ENCODE measurements around the gene STK16. TPM values are rescaled to one million over a fixed set of nuclear protein-coding genes. Genes with fewer than 3 reads are reported as not detected.
A peak's percentile ranks its signal among the peaks of the same experiment; 100 is the strongest.

Gene STK16
- total and polyA plus RNA-seq, 2 of the 13 experiments (the other 11 are each of a cell fraction or from before 2014, with no cell fraction given) = 28.0 to 50.9 TPM

DNA sequence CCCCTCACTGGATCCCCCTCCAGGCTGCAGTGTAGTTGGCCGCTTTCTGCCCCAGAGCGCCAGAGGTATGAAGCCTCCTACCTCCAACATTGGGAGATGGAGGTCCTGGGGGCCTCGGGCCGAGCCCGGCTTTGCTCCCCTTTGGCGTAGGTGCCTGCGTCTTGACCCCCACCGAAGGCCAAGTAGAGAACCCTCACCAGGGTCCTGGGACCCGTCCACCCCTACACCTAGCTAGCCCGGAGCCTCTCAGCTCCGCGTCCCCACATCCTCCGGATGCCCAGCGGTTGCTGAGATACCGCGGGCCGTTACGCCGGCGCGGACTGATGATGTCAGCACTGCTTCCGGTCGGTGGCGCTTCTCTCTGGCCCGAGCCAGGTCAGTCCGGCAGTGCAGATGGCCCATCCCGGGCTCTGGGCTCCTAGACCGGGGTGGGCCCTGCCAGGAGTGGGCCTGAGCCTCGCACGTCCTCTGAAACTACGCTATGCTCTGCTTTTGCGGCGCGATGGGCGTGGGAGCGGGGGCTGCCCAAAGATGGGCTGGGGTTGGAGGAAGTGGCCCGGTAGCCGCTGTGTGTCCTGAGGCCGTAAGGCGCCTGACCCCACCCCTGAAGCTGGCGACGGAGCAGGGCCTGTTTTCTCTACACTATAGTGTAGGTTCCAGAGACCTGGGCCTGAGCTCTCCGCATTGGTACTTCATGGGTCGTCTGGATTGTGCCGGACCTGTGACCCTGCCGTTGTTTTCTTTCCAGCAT, at the start of gene STK16, which contains the start of gene GLB1L (continued):
- peak; percentile 95 for TF ChIP-seq ASH2L (IDR thresholded peaks at IDR 0.05; ENCODE audit: insufficient read length, low read depth, low read length)
- peak; percentile 82; the same call in 1 of the 2 replicates for TF ChIP-seq ATF2 (CRISPR knock-in tag; IDR thresholded peaks at IDR 0.05)
- no peak; the same call in 1 of the 2 replicates for TF ChIP-seq STAG1 (CRISPR knock-in tag; IDR thresholded peaks at IDR 0.05)
- no peak for TF ChIP-seq ZNF776 (CRISPR knock-in tag; IDR thresholded peaks at IDR 0.05)
- peak; percentile 93; the same call in 1 of the 2 replicates for TF ChIP-seq ZNF788 (CRISPR knock-in tag; IDR thresholded peaks at IDR 0.05; ENCODE audit: borderline replicate concordance)
- peak; percentile 100 for TF ChIP-seq GABPB1 (CRISPR knock-in tag; IDR thresholded peaks at IDR 0.05)
- peak; percentile 59; the same call in 1 of the 2 replicates for TF ChIP-seq KDM1A (CRISPR knock-in tag; IDR thresholded peaks at IDR 0.05)
- TF ChIP-seq ZBTB38 (CRISPR knock-in tag; IDR thresholded peaks at IDR 0.05) = peak; percentile 78
- TF ChIP-seq MED1 (CRISPR knock-in tag; IDR thresholded peaks at IDR 0.05) = peak; percentile 92
- no peak for TF ChIP-seq NR3C1 (CRISPR knock-in tag; IDR thresholded peaks at IDR 0.05)
- peak; percentile 94 for TF ChIP-seq POGZ (CRISPR knock-in tag; IDR thresholded peaks at IDR 0.05)
- TF ChIP-seq, protein P1, sequence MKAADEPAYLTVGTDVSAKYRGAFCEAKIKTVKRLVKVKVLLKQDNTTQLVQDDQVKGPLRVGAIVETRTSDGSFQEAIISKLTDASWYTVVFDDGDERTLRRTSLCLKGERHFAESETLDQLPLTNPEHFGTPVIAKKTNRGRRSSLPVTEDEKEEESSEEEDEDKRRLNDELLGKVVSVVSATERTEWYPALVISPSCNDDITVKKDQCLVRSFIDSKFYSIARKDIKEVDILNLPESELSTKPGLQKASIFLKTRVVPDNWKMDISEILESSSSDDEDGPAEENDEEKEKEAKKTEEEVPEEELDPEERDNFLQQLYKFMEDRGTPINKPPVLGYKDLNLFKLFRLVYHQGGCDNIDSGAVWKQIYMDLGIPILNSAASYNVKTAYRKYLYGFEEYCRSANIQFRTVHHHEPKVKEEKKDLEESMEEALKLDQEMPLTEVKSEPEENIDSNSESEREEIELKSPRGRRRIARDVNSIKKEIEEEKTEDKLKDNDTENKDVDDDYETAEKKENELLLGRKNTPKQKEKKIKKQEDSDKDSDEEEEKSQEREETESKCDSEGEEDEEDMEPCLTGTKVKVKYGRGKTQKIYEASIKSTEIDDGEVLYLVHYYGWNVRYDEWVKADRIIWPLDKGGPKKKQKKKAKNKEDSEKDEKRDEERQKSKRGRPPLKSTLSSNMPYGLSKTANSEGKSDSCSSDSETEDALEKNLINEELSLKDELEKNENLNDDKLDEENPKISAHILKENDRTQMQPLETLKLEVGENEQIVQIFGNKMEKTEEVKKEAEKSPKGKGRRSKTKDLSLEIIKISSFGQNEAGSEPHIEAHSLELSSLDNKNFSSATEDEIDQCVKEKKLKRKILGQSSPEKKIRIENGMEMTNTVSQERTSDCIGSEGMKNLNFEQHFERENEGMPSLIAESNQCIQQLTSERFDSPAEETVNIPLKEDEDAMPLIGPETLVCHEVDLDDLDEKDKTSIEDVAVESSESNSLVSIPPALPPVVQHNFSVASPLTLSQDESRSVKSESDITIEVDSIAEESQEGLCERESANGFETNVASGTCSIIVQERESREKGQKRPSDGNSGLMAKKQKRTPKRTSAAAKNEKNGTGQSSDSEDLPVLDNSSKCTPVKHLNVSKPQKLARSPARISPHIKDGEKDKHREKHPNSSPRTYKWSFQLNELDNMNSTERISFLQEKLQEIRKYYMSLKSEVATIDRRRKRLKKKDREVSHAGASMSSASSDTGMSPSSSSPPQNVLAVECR (CRISPR knock-in tag; IDR thresholded peaks at IDR 0.05; ENCODE audit: borderline replicate concordance) = peak; percentile 100
- TF ChIP-seq ZNF207 (IDR thresholded peaks at IDR 0.05; ENCODE audit: borderline replicate concordance) = no peak
- TF ChIP-seq ZNF326 (CRISPR knock-in tag; IDR thresholded peaks at IDR 0.05; ENCODE audit: borderline replicate concordance) = no peak
- no peak for TF ChIP-seq ZNF674 (CRISPR knock-in tag; IDR thresholded peaks at IDR 0.05; ENCODE audit: low read depth)
- TF ChIP-seq SP140L (CRISPR knock-in tag; IDR thresholded peaks at IDR 0.05; ENCODE audit: borderline replicate concordance) = no peak
- TF ChIP-seq HOXA5 (CRISPR knock-in tag; IDR thresholded peaks at IDR 0.05) = peak; percentile 60; the same call in 1 of the 2 replicates
- TF ChIP-seq POLR2AphosphoS2 (IDR thresholded peaks at IDR 0.05; ENCODE audit: low read depth, low read length) = 0 out of 2 replicates have a peak, but pooled peaks have one; percentile 44
- no peak; the same call in 1 of the 2 replicates for TF ChIP-seq ZNF7 (CRISPR knock-in tag; IDR thresholded peaks at IDR 0.05)
- TF ChIP-seq KLF12 (CRISPR knock-in tag; IDR thresholded peaks at IDR 0.05; ENCODE audit: borderline replicate concordance) = peak; percentile 79
- TF ChIP-seq ZNF543 (CRISPR knock-in tag; IDR thresholded peaks at IDR 0.05) = no peak
- TF ChIP-seq SATB2 (CRISPR knock-in tag; IDR thresholded peaks at IDR 0.05) = peak; percentile 78; the same call in 1 of the 2 replicates
